NCI-H2171 (cell line): ENCODE results near the gene ZNF503.

Experiments
- DNase-seq: peaks from one replicate; lab custom pipeline; 2025; lab: John Stamatoyannopoulos, UW

ZNF503 gene, protein sequence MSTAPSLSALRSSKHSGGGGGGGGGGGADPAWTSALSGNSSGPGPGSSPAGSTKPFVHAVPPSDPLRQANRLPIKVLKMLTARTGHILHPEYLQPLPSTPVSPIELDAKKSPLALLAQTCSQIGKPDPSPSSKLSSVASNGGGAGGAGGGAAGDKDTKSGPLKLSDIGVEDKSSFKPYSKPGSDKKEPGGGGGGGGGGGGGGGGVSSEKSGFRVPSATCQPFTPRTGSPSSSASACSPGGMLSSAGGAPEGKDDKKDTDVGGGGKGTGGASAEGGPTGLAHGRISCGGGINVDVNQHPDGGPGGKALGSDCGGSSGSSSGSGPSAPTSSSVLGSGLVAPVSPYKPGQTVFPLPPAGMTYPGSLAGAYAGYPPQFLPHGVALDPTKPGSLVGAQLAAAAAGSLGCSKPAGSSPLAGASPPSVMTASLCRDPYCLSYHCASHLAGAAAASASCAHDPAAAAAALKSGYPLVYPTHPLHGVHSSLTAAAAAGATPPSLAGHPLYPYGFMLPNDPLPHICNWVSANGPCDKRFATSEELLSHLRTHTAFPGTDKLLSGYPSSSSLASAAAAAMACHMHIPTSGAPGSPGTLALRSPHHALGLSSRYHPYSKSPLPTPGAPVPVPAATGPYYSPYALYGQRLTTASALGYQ

DNA sequence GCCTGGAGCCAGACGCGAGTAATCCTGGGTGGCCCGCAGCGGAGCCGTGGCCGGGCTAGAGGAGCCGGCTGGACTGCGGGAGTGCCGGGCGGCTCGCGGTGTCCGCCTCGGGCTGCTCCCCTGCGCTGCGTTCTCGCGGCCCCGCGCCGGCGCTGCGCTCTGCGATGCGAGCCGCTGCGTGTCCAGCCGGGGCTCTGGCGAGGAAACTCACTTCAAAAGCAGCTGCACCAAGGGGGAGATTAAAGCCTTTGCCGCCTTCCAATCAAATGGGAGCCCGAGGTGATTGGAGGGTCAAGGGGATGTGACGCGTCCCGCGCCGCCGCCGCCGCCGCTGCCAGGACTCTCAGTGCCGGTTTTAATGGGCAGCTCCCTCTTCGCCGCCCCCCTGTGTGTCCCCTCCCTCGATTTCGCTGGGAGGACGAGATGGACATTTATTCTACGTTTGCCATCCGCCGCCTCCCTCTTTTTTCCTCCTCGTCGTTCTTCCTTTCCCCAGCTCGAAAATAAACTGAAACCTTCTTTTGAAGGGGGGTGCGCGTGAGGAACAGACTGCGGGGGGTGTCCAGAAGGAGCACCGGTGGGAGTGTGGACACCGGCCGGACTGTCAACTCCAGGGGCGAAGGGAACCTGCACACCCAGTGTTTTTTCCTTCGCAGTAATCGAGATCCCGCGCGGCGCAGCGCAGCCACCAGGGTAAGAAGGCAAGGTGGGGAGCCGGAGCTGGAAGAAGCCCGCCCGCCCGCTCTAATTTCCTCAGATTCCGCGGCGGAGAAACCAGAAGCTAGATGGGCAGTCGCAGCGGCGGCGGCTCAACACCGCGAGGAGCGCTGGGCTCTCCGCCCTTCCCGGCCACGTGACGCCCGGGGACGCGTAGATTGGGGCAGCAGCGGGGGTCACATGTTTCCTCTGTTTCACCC, at the start of gene ZNF503:
ZNF503 (minus strand) TSS at position 196 of the 917 bp plus-strand sequence. CDS start 345 bp downstream, outside the sequence.
- DNase-seq: peak; percentile 89

DNA sequence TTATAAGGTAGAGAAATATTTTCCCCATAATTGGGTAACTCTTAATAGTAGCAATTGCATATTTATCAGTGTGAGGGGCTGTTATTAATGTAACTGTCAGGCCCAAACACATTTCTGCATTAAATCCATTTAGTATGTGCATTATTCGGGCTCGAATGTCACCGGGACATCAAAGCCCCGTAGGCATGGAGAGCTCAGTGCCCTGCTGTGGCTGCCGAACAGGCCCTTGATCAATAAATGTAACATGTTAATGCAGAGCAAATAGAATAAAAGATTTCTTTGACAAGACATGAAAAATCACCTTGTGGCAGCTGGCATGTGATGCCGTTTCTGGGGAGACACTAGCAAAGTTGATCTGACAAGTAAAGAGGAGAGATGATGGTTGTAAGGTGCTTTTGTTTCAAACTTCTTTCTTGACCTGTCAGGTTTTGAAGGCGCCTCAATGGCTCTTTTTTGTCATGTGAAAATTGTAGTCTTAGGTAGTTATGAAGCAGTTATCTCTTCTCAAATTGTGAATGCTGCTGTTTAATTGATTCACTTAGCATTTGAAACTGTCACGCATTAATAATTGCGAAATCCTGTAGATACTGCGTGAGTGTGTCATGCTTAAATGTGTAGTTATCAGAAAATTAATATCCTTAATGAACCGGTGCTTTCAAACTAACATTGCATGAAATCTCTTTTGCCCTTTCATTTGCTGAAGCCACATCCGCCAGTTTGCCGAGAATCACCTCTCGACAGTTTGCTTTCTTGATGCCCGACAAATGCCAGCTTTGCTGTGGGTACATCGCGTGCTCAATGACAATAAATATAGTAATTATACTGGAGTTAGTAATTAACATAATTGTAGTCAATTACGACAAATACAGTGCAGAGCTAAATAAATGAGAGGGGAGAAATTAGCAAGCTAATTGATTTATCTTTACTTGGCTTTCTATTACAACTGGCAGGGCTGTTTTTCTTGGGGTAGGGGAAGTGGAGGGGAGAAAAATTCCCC, 49.4 kb upstream of the ZNF503 start:
- no peak for DNase-seq

DNA sequence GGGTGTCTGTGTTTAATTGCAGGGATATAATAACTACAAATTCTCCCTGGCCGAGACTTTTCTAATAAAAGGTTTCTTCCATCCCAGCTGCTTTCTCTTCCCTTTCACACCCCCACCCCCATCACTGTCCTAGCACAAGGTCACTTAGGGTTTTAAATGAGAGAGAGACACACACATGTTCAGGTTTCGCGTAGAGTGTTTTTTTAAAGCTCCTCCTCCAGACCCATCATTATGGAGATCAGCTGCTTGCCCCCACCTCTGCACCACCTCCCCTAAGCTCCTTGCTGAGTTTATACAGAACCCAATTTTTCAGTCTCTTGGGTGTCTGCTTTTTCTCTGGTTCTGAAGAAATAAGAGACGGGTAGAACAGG, 48.5 kb upstream of the ZNF503 start:
- DNase-seq: no peak

DNA sequence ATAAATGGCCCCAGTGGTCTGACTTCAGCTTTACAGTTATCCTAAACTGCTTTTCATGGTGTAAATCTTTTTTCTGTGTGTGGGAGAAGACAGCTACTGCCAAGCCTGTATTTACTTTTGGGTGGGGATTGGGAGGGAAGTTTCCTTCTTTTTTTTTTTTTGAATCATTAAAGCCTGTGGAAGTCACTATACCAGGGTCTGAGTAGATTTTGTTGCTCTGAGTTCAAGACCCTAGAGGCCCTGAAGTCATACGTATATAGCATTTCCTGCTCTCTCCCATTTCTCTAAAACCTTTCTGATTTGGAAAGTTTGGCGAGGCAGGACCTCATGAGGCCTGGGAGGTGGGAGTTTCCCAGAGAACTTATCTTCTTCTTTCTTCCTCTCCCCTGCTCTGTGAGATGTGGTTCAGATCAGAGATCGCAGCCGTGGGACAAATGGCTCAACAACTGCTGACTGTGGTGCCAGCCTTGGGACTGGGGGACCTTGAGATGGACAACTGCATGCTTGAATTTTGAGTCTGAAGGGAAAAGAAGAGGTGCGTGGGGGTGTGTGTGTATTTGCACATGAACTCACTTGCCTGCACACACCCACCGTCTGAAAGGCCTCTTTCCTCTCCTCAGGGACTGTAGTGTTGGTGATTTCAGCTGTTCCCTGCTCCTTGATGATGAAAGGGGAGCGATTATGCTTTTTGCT, 48.0 kb upstream of the ZNF503 start:
- no peak for DNase-seq

DNA sequence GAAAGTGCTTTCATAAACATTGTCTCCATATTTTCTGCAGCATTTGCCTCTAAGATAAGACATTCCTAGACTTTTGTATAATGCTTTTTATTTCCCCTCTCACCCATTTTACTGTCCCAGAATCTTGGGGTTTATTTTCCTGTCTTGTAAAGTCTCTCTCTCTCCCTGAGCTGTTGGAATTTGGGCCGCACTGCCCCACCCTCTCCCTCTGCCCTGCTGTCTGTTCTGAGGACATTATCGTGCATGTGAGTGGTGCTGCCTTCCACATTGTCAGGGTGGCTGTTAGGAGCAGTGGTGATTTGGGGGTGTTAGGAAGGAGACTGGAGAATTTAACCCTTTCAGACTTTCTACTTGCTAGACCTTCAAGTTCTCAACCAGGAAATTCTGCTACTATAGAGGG, 46.6 kb upstream of the ZNF503 start:
- DNase-seq: no peak

DNA sequence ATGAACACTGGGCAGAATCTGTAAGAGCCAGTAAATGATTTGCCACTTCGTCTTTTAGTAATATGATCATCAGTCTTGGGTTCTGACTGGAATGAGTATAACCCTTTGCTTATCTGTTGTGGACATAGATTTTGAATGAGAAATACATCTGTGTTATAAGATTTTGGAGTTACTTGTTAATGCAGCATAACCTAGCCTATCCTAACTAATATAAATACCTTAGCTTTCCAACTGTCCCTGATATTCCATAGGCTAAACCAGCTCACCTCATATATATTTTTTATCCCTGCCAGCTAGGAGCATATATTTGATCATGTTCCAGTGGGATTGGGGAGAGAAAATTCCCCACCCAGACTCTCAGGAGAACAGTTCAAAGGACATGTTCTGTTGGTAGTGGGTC, 44.9 kb upstream of the ZNF503 start:
- DNase-seq: no peak

DNA sequence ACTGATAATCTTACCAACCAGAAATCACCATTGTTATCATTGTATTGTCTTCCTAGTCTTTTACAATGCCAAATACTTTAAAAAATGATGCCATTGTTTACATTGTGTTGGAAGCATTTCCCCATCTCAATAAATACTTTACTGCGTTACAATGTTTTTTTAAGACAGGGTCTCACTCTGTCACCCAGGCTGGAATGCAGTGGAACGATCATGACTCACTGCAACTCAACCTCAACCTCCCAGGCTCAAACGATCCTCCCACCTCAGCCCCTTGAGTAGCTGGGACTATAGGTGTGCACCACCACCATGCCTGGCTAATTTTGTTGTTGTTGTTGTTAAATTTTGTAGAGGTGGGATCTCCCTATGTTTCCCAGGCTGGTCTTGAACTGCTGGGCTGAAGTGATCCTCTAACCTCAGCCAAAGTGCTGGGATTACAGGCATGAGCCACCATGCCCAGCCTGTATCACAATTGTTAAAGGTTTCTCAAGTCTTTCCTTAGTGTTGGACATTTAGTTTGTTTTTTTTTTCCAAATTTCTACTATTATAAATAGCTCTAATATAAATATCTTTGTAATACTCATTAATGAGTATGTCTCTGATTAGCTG, 43.3 kb upstream of the ZNF503 start:
- no peak for DNase-seq

DNA sequence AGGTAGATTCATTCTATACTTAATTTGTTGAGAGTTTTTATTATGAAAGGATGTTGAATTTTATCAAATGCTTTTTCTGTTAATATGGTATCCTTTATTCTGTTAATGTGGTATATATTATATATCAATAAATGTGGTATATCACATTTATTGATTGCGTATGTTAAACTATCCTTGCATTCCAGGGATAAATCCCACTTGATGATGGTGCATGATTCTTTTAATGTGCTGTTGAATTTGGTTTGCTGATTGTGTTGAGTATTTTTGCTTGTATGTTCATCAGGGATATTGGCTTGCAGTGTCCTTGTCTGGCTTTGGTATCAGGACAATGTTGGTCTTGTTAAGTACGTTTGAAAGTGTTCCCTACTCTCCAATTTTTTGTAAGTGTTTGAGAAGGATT, 41.8 kb upstream of the ZNF503 start:
- no peak for DNase-seq

DNA sequence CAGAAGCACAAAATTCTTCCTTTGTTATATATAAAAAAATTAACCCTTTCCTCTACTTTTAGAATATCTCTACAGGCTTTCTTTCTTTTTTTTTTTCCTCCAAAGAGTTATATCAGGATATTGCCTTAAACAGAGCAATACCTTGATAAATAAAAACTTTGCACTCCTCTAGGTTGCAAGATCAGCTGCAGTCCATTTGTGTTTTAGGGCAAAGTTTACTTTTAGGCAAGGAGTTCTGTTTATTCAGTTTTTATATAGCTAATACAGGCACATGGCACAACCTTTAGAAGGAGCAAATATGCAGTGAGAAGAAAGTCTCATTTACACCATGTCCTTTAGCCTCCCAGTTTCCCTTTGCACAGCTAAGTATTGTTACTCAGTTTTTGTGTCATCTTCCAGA, 40.1 kb upstream of the ZNF503 start:
- DNase-seq: no peak

DNA sequence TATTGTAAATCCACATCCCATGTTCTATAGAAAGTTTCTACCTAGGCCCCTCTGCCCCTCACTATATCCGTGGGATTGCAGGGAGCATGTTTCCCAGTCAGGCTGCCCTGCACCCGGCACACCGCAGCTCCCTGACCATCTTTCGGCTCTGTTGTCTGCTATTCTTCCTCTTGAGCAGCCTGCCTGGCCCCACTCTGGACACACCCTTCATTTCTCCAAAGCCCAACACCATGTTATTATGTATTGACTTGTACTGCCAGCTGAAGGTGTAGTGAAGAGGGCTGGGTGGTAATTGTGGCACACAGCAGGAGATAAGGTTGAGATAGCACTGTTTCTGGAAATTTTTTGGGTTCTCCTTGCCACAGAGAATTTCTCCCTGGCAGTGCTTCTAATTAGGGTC, 39.6 kb upstream of the ZNF503 start:
- no peak for DNase-seq

DNA sequence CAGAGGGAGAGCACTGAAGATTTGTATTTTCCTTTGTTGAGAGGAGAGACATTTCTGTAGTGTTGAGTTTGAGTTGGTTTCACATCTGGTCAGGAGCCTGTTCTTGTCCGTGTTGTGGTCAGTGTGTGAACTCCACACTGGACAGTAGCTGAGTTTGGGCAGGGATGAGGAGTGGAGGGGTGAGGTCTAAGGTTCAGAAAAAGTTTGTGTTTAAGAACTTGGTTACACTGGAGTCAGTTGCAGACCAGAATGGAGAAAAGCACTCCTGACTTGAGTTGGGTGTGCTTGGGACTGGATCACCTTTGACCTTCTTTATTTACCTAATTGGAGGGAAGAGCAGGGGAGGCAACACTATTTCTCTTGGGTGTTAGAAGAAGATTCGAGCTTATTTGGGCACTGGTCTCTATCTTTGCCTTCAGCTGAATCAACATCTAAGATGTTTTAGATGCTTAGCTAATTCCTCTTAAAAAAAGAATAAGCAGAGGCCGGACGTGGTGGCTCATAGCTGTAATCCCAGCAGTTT, 38.8 kb upstream of the ZNF503 start:
- no peak for DNase-seq

DNA sequence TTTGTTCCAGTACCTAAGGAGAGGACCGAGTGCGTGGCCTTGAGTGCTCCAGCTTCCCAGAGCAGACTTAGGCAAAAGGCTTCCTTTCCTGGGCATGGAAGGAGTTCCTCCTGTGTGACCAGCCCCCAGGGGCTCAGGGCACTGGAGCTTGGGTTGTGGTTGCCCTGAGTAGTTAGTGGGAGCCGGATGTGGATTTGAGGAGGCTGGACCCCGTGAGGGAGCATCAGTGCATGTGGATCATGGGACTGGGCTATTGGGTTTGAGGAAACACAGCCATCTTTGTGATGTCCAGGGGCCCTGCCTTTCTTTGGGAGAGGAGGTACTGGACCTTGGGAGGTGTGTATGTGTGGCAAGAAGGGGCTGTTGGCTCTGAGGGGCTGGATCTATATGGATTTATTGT, 38.2 kb upstream of the ZNF503 start:
- no peak for DNase-seq

DNA sequence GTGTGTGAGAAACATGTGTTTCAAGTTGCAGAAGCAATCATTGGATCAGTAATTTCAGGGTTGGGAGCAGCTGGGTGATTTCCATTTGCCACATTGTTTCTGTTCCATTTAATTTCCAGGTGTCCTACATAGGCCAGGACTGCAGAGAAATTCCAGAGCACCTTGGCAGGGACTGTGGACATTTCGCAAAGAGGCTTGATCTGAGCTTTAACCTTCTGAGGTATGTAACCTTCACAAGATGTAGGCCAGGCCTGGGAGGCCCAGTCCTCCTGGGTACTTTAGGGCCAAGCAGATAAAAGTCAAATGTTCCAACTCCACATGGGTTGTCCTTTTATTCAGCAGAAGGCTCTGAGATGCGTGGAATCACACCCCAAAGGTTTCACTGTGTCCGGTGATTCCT, 36.7 kb upstream of the ZNF503 start:
- no peak for DNase-seq

DNA sequence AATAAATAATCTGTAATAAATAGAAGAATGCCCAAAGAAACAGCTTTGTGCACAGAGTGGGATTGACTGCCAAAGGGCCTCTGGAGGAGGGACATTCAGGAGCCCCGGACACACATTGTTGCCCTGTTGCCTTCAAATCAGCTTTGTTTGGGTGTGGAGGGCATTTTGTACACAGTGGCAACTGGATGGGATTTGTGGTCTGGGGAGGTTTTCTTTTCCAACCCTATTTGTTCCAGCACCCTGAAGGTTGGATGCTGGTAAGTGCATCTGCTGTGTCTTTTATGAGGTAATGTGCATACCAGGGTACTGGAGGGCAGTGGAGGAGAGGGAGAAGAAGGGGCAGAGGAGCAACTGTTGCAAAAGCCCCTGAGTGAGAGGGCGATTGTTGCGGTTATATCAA, 36.1 kb upstream of the ZNF503 start:
- no peak for DNase-seq

DNA sequence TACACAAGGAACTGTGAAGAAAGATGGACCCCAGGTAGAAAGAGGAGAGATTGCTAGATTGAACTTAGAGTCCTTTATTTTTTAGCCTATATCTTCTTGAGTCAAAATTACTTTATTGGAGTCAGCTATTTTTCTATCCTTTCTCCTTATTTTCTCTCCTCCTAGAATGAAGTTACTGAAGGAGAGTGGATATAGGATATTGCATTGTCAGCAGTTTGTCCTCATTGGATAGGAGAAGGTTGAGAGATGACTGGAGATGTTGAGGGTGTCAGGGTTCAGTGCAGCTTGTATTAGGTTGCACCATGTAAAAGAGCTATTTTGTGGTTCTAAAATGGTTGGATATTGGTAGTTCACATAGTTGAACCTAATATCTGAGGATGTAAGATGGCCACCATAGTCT, 35.3 kb upstream of the ZNF503 start:
- DNase-seq: no peak

DNA sequence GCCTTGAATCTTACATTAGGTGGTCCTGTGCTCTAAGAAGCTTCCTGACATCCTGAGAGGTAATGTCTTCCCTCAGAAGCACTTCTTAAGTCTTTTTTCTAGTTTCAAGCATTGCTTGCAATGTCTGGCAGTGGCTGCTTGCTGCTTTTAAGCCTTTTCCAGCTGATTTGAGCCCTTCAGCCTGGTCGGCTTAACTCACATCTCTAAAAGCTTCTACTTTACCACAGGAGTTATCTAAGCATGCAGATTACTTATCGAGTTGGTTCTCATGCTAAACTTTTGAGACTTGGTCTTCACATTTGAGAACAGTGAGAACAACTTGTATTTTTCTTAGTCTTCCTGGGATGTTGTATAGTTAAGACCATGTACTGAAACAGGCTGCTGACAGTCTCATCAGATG, 33.7 kb upstream of the ZNF503 start:
- no peak for DNase-seq

DNA sequence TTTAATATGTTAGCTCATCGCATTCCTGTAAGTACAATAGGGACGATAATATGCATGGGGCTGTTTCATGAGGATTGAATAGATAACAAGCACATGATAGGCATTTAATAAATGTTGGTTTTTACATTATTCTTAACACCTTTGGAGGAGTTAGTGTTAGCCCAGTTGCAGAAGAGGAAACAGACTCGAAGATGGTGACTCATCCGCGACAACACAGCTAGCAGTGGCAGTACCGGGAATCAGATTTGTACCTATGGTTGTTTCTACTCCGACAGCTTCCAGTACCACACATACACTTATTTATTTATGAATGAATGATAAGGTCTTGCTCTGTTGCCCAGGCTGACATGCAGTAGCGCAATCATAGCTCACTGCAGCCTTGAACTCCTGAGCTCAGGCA, 32.7 kb upstream of the ZNF503 start:
- no peak for DNase-seq

DNA sequence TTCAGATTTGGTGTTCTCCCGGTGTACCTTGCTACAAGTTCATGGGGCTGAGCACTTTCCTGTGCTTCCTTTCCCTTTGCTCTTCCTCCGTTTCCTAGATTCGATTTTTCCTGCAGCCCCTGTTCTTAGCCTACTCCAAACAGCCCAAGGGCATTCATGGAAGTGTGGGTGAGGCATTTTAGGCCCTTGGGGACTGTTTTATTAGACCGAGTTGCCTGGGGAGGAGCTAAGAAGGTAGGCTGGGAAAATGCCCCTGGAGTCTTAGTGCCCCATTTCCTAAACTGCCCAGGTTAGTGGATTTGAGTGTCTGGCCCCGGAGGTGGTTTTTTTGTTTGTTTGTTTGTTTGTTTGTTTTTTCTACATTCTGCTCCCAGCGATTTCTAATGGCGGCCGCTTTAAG, 31.7 kb upstream of the ZNF503 start:
- no peak for DNase-seq

DNA sequence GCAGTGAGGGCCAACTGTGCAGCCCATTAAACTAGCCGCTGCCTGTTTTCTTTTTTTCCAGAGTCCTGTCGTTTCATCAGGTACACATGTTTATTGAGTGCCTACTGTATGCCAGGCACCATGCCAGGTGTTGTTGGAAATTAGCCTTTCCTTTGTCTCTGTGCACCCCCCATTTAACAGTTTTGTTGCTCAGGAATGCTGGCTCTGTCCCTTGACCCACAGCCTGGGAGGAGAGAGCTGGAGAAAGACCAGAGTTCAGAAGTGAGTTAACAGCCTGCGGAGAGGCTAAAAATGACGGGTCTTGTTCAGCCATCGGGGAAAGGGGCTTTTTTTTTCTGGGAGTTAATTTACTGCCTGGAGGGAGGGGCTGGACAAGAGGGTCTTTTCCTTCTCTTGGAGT, 31.2 kb upstream of the ZNF503 start:
- DNase-seq: no peak

DNA sequence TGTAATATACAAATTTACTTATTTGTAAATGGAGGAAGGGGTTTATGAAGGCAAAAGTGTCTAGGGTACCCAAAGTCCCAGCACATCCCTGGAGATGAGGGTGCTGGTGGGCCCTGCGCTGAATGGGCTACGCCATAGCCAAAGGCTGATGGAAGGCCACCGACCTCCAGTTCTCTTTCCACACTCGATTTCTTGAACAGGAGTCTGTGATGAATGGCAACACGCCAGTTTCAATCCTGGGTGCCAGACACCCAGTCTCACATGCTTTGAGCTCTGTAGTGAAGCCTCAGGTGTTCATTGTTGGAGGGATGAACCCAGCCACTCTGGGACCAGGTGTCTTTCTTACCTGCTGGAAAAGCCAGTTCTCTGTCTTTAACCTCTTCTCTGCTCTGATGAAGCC, 30.6 kb upstream of the ZNF503 start:
- DNase-seq: no peak
